GM21528 (cell line): Measurements from ENCODE around the gene ELP5.
"Not testable (repeated sequence)": the region's sequence is repeated elsewhere in the genome, so short reads cannot be mapped to it uniquely, and the experiment has no call there.

Source experiments
- ATAC-seq: cut with Tn5 transposase; IDR thresholded peaks from one replicate; pipeline ENCODE4 v1.9.1; 2021; ENCODE audit warnings: mild to moderate bottlenecking, moderate library complexity; ENCODE audit not compliant: unreplicated experiment, low FRiP score

ELP5 gene

GRCh38 chr17:7235693-7236665 lies 16.0 kb upstream of the ELP5 start:
- ATAC-seq: no peak

- no peak for ATAC-seq
Measured at GRCh38 chr17:7236808-7237207, 15.2 kb upstream of the ELP5 start.

- no peak for ATAC-seq
Measured at GRCh38 chr17:7237266-7237760, 14.7 kb upstream of the ELP5 start.

- no peak for ATAC-seq
Measured at GRCh38 chr17:7237761-7238419, 14.1 kb upstream of the ELP5 start.

- ATAC-seq: no peak
Measured at GRCh38 chr17:7238420-7239090, 13.5 kb upstream of the ELP5 start.

GRCh38 chr17:7239091-7240027 lies 12.7 kb upstream of the ELP5 start, which contains the start of gene PHF23:
Gene PHF23 (minus strand): TSS chr17:7239457. CDS start chr17:7239279, 178 bp downstream.
- peak; percentile 41 for ATAC-seq

GRCh38 chr17:7240375-7240774 lies 11.6 kb upstream of the ELP5 start:
- no peak for ATAC-seq

GRCh38 chr17:7241090-7241733 lies 10.8 kb upstream of the ELP5 start:
- ATAC-seq: no peak

- peak; percentile 32 for ATAC-seq
Measured at GRCh38 chr17:7241783-7242716, 10.0 kb upstream of the ELP5 start, which contains the start of gene GABARAP. Gene GABARAP (minus strand): TSS chr17:7242449. CDS start chr17:7242330, 119 bp downstream.

GRCh38 chr17:7242717-7243452 lies 9.1 kb upstream of the ELP5 start:
- peak; percentile 38 for ATAC-seq

- no peak for ATAC-seq
Measured at GRCh38 chr17:7243453-7243729, 8.6 kb upstream of the ELP5 start.

GRCh38 chr17:7243838-7244237 lies 8.2 kb upstream of the ELP5 start:
- not testable (repeated sequence) for ATAC-seq

- ATAC-seq: no peak
Measured at GRCh38 chr17:7246779-7247178, 5.2 kb upstream of the ELP5 start.

GRCh38 chr17:7248796-7249195 lies 3.2 kb upstream of the ELP5 start:
- no peak for ATAC-seq

- ATAC-seq: no peak
Measured at GRCh38 chr17:7249214-7249613, 2.8 kb upstream of the ELP5 start.

GRCh38 chr17:7249830-7250229 lies 2.2 kb upstream of the ELP5 start:
- ATAC-seq: no peak
